CD4-positive, alpha-beta T cell treated with Interleukin-4 for 4 hours (primary cell): Measurements from ENCODE around the gene TXNRD2.
"Not testable (repeated sequence)": the region's sequence is repeated elsewhere in the genome, so short reads cannot be mapped to it uniquely, and the experiment has no call there.

Experiments
- DNase-seq: peaks from one replicate; pipeline ENCODE4 v3.0.0-alpha.2; 2020

The TXNRD2 gene

GRCh38 chr22:19943082-19944026 is 1.7 kb upstream of the TXNRD2 start:
- DNase-seq = no peak

GRCh38 chr22:19942157-19943081 is 801 bp upstream of the TXNRD2 start:
- no peak for DNase-seq

- no peak for DNase-seq
These were observed 868 bp downstream of the TXNRD2 start for GRCh38 chr22:19940536-19941364.

GRCh38 chr22:19937616-19938473 is 3.8 kb downstream of the TXNRD2 start:
- no peak for DNase-seq

GRCh38 chr22:19936513-19936912 is 5.1 kb downstream of the TXNRD2 start:
- DNase-seq = no peak

- DNase-seq = not testable (repeated sequence)
These were observed 6.4 kb downstream of the TXNRD2 start for GRCh38 chr22:19935123-19935718.

GRCh38 chr22:19933341-19934241 is 8.0 kb downstream of the TXNRD2 start:
- no peak for DNase-seq

GRCh38 chr22:19932367-19933206 is 9.0 kb downstream of the TXNRD2 start:
- DNase-seq = no peak

GRCh38 chr22:19931514-19931913 is 10.1 kb downstream of the TXNRD2 start:
- DNase-seq = no peak

GRCh38 chr22:19930551-19931486 is 10.8 kb downstream of the TXNRD2 start:
- DNase-seq = no peak

GRCh38 chr22:19929586-19930550 is 11.8 kb downstream of the TXNRD2 start:
- DNase-seq = no peak

- no peak for DNase-seq
These were observed 13.4 kb downstream of the TXNRD2 start for GRCh38 chr22:19928207-19928606.

GRCh38 chr22:19927696-19928095 is 13.9 kb downstream of the TXNRD2 start:
- DNase-seq = no peak

- DNase-seq = not testable (repeated sequence)
These were observed 15.6 kb downstream of the TXNRD2 start for GRCh38 chr22:19926028-19926427.

- DNase-seq = no peak
These were observed 17.6 kb downstream of the TXNRD2 start for GRCh38 chr22:19923914-19924513.

- no peak for DNase-seq
These were observed 20.0 kb downstream of the TXNRD2 start for GRCh38 chr22:19921544-19922081.
